Hindlimb muscle (tissue), 1 donor: Measurements from ENCODE around the gene DUXA. TPM values are rescaled to one million over a fixed set of nuclear protein-coding genes. Genes with fewer than 3 reads are reported as not detected.
A peak's percentile ranks its signal among the peaks of the same experiment; 100 is the strongest.
"Not testable (repeated sequence)": the region's sequence is repeated elsewhere in the genome, so short reads cannot be mapped to it uniquely, and the experiment has no call there.

Source experiments
- DNase-seq: peaks from one replicate; pipeline ENCODE4 v3.0.0-alpha.2; 2013
- polyA plus RNA-seq: library from polyadenylated mRNA; unstranded; fragments of 120-200 nt; gene quantifications from one replicate; pipeline ENCODE4 v1.2.1, GENCODE V29; 2013; ENCODE audit not compliant: insufficient read length

DUXA gene
- not detected for polyA plus RNA-seq

DNA sequence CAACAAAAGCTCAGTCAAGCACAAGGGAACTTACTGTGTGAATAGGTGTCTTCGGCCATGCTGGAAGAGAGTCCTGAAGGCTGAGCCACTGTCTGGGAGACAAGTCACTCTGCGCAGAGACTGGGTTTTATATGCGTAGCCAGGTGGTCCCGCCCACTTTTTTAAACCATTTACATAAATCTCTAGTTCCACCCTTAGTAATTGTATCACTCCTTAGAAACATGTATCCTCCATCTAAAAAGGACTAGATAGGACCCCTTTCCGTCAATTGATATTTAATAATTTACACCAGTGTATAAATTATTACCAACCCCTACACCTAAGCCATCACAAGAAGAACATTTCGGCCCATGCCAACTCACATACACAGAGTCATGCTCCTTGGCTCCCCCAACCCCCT lies at the start of gene DUXA:
TSS of gene DUXA (minus strand) at position 101 of the 400 bp plus-strand sequence. CDS start at position 59, 42 bp downstream.
- DNase-seq: no peak

DNA sequence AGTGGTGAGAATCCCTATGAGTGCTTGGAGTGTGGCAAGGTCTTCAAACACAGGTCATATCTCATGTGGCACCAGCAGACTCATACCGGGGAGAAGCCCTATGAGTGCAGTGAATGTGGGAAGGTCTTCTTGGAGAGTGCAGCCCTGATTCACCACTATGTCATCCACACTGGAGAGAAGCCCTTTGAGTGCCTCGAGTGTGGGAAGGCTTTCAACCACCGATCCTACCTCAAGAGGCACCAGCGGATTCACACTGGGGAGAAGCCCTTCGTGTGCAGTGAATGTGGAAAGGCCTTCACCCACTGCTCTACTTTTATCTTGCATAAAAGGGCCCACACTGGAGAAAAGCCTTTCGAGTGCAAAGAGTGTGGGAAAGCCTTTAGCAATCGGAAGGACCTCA lies 44.8 kb upstream of the DUXA start:
- no peak for DNase-seq

DNA sequence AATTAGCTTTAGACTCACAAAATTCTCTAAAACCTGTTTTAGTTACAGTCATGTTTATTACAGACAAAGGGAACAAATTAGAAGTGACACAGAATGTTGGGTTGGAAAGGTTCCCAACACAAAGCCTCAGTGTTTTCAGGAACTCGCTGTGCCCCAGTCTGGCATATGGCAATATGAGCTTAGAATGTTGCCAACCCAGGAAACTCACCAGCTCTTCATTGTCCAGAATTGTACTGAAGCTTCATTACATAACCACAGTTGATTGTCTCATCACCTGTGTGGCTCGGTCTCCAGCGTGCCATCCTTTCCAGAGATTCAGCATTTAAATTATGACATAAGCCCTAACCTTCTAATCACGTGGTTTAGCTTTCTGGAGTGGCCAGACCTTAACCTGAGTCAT lies 43.1 kb upstream of the DUXA start:
- no peak for DNase-seq

DNA sequence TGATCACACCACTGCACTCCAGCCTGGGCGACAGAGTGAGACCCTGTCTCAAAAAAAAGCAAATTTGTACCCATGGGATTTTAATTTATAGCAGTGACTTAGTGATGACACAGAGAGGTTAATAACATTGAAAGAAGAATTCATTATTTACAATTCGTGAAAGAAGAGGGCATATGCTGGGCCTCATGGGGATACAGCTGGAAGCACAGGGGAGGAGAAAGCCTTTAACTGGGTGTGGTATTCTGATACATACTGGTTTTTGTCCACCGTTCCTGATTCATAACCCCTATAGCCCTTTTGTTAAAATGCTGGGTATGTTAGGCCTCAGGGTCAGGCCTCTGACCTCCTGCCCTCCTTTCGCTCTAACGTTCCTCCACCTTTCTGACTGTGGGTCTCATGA lies 34.9 kb upstream of the DUXA start:
- no peak for DNase-seq

DNA sequence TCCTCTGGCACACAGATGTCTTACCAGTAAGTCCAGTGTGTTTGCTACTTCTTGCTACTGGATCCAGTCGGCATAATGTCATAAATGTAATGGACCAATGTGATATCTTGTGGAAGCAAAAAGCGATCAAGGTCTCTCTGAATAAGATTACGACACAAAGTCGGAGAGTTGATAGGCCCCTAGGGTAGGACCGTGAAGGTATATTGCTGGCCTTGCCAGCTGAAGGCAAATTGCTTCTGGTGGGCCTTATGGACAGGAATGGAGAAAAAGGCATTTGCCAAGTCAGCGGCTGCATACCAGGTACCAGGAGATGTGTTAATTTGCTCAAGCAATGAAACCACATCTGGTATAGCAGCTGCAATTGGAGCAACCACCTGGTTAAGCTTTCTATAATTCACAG lies 30.6 kb upstream of the DUXA start:
- not testable (repeated sequence) for DNase-seq

DNA sequence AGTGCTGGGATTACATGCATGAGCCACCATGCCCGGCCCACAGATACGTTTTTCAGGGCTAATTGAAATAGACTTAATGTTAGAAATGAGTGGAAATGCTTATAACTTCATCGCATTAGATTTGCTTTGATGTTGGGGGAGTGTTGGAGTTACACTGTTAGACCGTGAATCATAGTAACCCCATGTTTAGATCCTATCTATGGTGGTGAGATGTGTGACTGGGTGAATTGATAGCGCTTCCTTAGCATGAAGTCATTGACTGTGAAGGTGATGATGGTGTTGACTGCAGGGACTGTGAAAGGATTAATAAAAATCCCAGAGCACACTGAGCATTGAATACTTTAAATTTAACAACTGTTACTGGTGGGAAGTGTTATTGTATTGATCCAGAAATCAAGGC lies 25.7 kb upstream of the DUXA start:
- no peak for DNase-seq

DNA sequence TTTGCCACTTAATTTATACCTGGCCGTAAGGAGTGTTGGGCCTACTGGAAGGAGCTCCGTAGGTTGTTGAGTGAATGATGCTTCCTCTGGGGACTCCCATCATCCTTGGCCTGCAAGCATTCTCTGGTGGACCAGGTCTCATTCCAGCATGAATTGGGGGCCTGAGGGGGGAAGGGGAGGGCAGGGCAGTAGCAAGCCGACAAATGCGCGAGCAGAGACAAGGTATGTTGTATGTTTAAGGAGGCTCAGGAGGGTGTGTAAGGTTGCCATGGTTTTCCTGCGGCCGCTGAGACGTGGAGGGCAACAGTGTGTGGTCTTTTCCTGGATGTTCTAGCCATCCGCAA lies 24.8 kb upstream of the DUXA start:
- no peak for DNase-seq

DNA sequence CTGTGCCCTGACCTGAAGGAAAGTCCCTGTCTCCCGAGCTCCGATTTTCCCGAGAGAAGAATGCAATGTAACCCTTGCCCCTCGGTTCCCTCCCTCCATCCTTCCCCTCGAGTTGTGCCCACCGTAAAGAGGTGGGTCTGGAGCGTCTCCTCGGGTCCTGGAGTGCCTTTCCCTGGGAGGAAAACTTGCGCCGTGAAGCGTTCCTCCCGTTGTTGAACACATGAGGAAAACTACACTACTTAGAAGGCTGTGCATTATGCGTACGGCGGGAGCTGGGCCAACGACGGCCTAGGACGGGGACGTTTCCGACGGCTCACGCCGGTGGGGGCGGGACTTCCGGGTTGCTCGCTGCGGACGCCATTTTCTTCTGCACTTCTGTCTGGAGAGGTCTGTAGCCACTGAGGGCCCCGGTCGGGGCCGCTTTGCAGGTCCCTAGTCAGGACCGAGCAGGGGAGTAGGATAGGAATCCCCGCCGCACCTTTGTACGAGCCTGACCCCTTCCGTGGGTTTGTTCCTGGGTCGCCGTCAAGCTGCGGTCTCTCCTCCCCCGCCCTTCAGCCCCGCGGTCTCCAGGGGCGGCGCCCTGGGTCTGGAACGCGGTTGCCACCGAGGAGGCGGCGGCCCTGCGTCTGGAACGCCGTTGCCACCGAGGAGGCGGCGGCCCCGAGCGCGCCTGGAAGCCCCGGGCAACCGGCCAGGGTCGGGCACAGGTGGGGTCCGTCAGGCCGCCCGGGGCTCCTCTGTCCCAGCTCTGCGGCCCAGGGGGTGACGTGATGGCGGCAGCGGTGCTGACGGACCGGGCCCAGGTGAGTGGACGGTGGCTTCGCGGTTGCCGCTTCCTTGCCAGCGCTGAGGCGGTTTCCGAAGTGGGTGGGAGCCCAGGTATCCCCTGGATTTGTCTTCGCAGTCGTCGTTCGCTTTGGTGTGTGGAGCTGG lies 24.1 kb upstream of the DUXA start, which contains the start of gene ZNF264:
TSS of gene ZNF264 (plus strand) at position 360 of the 936 bp plus-strand sequence. CDS start at position 774, 414 bp downstream.
- peak; percentile 94 for DNase-seq

DNA sequence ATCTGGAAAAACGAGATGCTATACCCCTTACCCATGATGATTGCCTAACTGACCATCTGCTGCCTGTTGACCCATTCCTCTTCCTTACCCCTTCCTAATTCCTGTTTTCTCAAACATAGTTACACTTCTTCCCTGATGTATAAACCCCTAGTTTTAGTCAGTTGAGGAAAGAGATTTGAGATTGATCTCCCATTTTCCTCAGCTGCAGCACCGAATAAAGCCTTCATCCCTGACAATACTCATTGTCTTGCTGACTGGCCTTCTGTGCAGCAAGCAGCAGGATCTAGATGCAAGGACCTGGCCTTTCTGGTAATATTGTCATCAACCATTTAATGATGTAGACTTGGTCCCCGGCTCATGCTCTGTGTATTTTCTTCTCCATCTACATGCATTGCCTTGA lies 23.0 kb upstream of the DUXA start:
- DNase-seq: no peak

DNA sequence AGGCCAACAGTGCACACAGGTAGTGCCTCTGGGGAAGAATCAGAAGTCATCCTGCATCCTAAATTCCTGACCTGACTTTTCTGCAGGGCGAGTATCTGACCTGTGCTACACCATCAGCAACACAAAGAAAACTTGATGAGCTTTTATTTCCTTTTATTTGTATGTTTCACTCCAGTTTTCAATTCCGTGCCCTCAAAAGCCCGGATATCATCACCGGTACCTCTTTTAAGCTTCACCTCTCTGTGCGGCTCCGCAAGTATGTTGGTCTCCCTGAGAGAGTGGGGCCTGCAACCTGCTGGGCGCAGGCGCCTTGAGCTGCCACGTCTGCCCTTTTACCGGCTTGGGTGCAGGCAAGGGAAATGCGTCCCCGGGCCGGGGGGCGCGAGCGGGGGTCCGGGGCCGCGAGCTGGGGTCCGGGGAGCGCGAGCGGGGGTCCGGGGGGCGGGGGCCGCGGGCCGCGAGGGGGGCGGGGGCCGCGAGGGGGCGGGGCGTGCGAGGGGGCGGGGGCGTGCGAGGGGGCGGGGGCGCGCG lies 4.3 kb upstream of the DUXA start:
- no peak for DNase-seq

DNA sequence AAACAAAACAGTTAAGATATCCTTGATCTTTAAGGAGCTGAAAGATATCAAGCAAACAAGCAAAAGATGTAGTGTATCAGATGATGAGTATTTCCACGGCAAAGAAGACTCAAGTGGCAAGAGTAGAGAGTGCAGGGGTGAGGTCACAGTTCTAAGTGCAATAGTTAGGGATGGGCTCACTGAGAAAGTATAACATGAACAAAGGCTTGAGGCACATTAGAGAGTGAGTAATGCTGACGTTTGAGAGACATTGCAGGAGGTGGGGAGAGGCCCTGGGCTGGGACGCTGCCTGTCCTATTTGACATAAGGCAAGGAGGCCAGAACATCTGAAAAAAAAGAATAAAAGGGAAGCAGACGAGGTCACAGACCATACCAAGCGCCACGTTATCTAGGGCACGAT lies 1.4 kb downstream of the DUXA start:
- no peak for DNase-seq

DNA sequence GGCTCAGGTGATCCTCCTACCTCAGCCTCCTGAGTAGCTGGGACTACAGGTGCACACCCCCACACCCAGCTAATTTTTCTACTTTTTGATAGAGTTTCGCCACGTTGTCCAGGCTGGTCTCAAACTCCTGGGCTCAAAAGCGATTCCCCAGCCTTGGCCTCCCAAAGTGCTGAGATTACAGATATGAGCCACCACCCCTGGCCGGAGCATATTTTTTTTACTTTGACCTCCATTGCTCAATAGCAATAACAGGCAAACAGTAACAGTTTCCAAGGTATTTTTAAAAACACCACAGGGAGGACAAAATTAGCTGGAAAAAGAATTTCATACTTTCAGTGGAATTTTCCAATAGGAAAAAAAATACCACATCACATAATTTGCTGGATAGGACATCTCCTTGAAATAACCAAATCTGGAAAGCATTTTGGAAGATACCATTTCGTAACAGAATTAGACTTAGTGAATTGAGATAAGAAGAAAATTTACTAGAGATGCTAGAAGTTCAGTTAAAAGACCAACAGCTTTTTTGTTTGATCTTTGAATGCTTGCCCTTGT lies 5.2 kb downstream of the DUXA start:
- DNase-seq: no peak

DNA sequence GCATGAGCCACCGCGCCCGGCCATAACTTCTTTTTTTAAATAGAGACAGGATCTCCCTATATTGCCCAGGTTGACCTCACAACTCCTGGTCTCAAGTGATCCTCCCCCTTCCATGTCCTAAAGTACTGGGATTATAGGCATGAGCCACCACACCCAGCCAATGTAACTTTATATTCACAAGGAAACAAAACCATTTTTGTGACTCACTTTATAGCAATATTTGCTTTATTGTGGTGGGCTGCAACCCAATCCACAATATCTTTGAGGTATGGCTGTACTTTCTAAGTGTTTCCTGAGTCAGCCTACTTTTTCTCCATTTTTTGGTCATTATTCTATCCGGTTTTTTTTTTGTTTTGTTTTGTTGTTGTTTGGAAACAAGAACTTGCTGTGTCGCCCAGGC lies 14.4 kb downstream of the DUXA start:
- DNase-seq: no peak

DNA sequence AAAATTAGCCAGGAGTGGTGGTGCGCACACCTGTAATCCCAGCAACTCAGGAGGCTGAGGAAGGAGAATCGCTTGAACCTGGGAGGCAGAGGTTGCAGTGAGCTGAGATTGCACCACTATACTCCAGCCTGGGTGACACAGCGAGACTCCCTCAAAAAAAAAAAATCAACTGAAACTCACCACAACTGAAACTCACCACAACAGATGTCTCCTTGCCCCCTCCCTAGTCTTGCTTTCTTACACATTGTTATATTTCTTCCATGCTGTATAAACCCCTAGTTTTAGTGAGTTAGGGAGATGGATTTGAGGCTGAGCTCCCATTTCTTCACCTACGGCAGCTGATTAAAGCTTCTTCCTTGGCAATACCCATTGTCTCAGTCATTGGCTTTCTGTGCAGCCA lies 25.6 kb downstream of the DUXA start:
- DNase-seq: no peak

DNA sequence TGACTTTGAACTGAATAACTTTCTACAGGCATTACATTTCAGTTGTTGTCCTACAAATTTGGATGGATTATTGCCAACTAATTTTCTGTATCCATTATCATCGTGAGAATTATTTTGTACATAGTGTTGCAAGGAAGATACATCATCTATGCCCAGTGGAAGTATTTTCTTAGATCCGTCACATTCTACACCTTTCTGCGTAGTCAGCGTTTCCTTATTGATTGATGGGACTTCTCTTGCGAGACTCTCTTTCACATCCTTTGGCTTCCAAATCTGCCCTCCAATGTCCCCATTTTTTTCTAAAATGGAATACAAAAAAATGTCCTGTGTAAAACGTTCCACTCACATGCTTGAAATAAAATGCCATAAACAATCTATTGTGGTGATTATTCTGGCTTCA lies 31.5 kb downstream of the DUXA start:
- no peak for DNase-seq

DNA sequence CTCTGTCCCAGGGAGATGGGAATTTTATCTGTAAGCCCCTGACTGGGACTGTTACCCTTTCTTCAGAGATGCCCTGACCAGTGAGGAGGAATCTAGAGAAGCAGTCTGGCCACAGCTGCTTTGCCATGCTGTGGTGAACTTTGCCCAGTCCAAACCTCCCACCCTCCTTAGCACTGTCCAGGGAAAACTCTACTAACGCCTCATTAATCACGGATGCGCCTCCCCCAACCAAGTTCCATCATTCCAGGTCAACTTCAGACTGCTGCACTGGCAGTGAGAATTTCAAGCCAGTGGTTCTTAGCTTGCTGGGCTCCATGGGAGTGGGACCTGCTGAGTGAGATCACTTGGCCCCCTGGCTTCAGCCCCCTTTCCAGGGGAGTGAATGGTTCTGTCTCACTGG lies 39.9 kb downstream of the DUXA start:
- not testable (repeated sequence) for DNase-seq

DNA sequence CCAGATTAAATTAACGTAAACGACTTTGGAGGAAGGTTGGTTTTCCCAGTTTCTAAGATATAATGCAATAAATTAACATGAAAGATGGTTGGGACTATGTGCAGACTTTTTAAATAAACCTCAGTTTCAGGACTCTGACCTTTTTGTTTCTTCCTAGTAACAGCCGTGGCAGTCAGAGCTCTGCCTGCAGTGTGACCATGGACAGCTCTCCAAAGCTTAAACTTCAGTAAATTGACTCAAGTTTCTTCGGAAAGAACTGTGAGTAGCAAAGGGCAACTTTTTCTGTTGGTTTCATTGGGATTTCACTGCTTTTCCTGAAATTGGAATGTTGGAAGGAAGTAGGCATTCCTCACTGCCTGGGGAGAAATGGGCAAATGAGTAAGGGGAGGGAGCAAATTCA lies 43.4 kb downstream of the DUXA start:
- no peak for DNase-seq

DNA sequence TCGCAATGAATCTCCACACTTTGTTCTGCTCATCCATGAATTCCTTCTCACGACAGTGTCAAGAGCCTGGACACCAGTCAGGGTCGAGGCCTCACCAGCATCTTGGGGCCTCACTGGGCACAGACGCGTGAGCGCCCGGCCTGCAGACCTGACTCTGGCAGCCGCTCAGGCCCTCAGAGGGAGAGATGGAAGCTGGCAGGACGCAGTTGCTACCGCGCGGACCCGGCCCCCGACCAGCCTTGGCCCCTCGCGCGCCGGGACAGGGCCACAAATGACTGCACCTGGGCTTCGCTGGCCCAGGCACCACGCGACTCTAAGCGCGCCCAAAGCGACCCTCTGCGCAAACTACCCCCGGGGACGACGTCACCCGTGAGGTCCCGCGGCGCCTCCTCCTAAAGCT lies 48.4 kb downstream of the DUXA start:
- no peak for DNase-seq

DNA sequence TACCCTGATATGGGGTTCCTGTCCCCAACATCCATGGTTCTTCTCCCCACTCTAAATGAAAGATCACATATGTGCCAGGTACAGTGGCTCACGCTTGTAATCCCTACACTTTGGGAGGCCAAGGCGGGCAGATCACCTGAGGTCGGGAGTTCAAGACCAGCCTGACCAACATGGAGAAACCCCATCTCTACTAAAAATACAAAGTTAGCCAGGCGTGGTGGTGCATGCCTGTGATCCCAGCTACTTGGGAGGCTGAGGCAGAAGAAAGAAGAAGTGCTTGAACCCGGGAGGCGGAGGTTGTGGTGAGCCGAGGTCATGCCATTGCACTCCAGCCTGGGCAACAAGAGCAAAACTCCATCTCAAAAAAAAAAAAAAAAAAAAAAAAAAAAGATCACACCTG lies 53.8 kb downstream of the DUXA start:
- not testable (repeated sequence) for DNase-seq

DNA sequence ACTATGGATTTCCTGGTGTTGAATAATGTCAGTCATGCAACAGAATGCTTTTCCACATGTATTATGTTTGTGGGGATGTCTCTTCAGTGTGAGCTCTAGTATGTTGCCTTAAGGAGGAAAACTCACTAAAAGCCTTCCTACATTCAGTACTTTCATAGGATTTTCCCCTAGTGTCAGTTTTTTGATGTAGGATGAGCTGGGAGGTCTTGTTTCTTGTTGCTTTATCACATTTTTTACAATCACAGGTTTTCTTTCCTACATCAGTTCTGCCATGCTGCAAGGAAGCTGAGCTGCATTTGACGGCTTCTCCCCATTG lies 56.0 kb downstream of the DUXA start:
- DNase-seq: no peak

DNA sequence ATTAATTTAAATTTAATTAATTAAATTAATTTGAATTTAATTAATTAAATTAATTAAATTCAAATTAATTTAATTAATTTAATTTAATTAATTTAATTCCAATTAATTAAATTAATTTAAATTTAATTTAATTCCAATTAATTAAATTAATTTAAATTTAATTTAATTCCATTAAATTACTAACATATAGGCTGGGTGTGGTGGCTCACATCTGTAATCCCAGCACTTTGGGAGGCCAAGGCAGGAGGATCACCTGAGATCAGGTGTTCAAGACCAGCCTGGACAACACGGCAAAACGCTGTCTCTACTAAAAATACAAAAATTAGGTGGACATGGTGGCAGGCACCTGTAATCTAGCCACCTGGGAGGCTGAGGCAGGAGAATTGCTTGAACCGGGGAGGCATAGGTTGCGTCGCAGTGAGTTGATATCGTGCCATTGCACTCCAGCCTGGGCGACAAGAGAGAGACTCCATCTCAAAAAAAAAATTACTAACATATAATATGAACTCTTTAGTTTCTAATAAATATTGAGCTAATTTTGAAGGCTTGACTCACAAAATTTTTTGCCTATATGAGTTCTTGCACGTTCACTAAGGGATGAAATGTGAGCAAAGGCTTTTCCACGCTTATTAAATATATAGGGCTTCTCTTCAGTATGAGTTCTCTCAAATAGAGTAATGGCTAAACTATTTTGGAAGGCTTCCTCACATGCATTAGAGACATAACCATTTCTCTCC lies 56.5 kb downstream of the DUXA start:
- no peak for DNase-seq

DNA sequence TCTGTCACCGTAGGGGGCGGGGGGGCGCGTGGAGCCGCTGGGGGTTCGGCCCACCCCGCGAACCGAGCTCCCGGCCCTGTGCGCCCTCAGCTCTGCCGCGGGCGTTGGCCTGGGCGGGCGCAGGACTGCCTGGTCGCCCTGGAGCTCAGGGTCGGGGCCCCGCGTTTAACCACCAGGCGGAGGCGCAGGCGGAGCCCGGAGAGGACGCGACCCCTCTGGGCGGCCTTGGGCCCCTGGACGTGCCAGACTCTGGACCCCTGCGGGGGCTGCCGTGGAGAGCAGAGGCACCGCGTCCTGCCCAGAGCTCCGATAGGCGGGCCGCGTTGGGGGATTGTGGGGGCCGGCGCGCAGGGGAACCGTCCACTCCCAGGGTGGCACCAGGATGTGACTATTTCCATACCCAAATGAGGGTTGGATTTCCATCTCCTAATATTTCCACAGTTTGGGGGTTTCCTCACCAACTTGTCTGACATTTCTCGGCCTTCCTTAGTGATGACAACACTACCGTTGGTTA lies 60.5 kb downstream of the DUXA start:
- DNase-seq: no peak
